ENCODE measurements around the gene TNIK. TPM values are rescaled to one million over a fixed set of nuclear protein-coding genes. Genes with fewer than 3 reads are reported as not detected.

The TNIK gene
- total and polyA plus RNA-seq, 2 donors = 6.5 to 9.0 TPM

- Histone ChIP-seq H3K36me3 (ENCODE audit: control insufficient read depth in 2 of 2, insufficient read depth in 2 of 2, low read length in 1 of 2) (no peaks in the 10 kb centered on the region), H3K27me3 (ENCODE audit: control insufficient read depth in 2 of 2, insufficient read depth in 1 of 2, low read length in 1 of 2) (no peaks in the 10 kb centered on the region), H3K27ac (ENCODE audit: low read depth in 1 of 2, low read length in 1 of 2) (no peak overlapping the region), H3K4me1 (ENCODE audit: control insufficient read depth in 2 of 2, insufficient read depth in 2 of 2, low read length in 2 of 2) (peaks cover 3 to 14% of the 10 kb centered on the region in 2 donors), H3K9me3 (ENCODE audit: control insufficient read depth in 2 of 2, insufficient read depth in 1 of 2, low read length in 1 of 2) (peaks cover 0 to 3% of the 10 kb centered on the region in 2 donors), H3K4me3 (ENCODE audit: low read length in 2 of 2) (no peak overlapping the region)
- no peak for DNase-seq (ENCODE audit: low read depth in 6 of 9, low spot score in 9 of 9)
Observed at GRCh38 chr3:171495413-171495812, 35.2 kb upstream of the TNIK start.

DNA sequence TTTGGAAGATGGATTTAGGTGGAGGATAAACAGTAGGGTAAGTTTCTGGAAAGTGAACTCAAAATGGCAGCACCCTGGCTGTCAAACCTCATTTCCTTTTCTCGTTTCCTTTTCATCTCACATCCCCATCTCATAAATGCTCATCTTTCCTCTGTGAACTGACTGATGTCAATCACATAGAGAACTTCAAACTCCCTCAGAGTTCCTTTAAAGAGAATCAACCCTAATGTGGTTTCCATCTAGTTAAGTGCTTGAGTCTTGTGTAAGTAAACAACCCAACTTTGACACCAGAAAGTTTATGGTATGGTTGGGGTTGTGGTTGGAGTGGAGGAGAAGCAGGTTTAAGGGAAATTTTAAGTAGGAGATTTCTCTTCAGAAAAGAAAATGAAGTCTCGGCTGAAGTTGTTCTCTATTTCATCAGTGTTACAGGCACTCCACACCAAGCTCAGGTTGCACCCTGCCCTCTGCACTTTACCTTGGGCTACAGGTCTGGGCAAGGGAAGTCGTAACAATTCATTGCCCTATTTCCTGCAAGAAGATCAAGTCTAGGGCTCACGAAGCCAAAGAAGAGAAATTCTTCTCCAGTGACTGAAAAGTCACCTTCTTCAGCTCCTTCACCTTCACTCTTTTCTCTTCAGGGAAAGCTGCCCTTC lies 34.4 kb upstream of the TNIK start:
- Histone ChIP-seq H3K27ac (ENCODE audit: low read depth in 1 of 2, low read length in 1 of 2) (peak overlapping the region; percentile 72 to 73), H3K27me3 (ENCODE audit: control insufficient read depth in 2 of 2, insufficient read depth in 1 of 2, low read length in 1 of 2) (no peaks in the 10 kb centered on the region)

DNA sequence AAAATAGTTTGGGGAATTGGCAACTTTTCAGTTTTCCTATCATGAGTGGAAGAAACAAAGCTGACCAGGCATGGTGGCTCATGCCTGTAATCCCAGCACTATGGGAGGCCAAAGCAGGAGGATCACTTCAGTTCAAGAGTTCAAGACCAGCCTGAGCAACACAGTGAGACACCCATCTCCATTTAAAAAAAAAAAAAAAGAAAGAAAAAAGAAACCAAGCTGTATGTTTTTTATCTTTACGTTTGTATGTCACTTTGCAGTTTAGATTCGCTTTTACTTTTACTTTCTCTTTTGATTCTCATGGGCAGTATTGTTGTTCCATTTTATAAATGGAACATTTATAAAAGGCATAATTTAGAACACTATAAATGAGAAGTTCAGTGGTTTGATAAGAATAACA lies 31.2 kb upstream of the TNIK start:
- H3K4me3 ChIP-seq (ENCODE audit: low read length in 2 of 2) = no peak overlapping the region
- peak in 2 of 9 donors; percentile 15 to 53 for DNase-seq (ENCODE audit: low read depth in 6 of 9, low spot score in 9 of 9)
- no peaks in the 10 kb centered on the region for H3K27me3 ChIP-seq (ENCODE audit: control insufficient read depth in 2 of 2, insufficient read depth in 1 of 2, low read length in 1 of 2)
- H3K27ac ChIP-seq (ENCODE audit: low read depth in 1 of 2, low read length in 1 of 2) = no peak overlapping the region
- peaks cover 3 to 14% of the 10 kb centered on the region in 2 donors for H3K4me1 ChIP-seq (ENCODE audit: control insufficient read depth in 2 of 2, insufficient read depth in 2 of 2, low read length in 2 of 2)
- 7% methylated on average over 2 of the region's 2 CpGs for WGBS
- H3K9me3 ChIP-seq (ENCODE audit: control insufficient read depth in 2 of 2, insufficient read depth in 1 of 2, low read length in 1 of 2) = peaks cover 0 to 3% of the 10 kb centered on the region in 2 donors
- H3K36me3 ChIP-seq (ENCODE audit: control insufficient read depth in 2 of 2, insufficient read depth in 2 of 2, low read length in 1 of 2) = no peaks in the 10 kb centered on the region

More for the DNA sequence above, 34.4 kb upstream of the TNIK start:
- H3K4me3 ChIP-seq (ENCODE audit: low read length in 2 of 2) = no peak overlapping the region
- H3K4me1 ChIP-seq (ENCODE audit: control insufficient read depth in 2 of 2, insufficient read depth in 2 of 2, low read length in 2 of 2) = peaks cover 3 to 14% of the 10 kb centered on the region in 2 donors
- DNase-seq (ENCODE audit: low read depth in 6 of 9, low spot score in 9 of 9) = peak; percentile 14 to 87 (median 51)
- 59% methylated on average over 4 of the region's 4 CpGs for WGBS
- no peaks in the 10 kb centered on the region for H3K36me3 ChIP-seq (ENCODE audit: control insufficient read depth in 2 of 2, insufficient read depth in 2 of 2, low read length in 1 of 2)
- peaks cover 0 to 3% of the 10 kb centered on the region in 2 donors for H3K9me3 ChIP-seq (ENCODE audit: control insufficient read depth in 2 of 2, insufficient read depth in 1 of 2, low read length in 1 of 2)

DNA sequence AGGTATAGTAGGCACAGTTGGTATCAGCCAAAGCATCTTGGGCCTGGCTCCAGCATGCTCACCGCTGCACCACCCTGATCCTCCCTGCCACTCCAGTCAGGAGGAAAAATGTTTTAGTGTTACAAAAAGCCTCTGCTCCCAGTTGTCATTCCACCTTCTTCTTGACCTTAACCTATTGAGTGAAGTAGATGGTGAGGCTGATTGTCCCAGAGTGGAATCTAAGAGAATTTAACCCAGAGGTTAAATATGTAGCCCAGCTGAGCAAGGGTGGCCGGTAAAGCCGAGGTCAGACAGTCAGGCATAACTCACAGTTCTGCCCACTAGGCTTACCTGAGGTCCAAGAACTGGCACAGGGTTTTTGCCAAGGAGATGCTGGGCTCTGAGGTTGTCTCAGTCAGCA lies 30.7 kb upstream of the TNIK start:
- Histone ChIP-seq H3K36me3 (ENCODE audit: control insufficient read depth in 2 of 2, insufficient read depth in 2 of 2, low read length in 1 of 2) (no peaks in the 10 kb centered on the region), H3K27ac (ENCODE audit: low read depth in 1 of 2, low read length in 1 of 2) (no peak overlapping the region), H3K9me3 (ENCODE audit: control insufficient read depth in 2 of 2, insufficient read depth in 1 of 2, low read length in 1 of 2) (peaks cover 0 to 3% of the 10 kb centered on the region in 2 donors), H3K27me3 (ENCODE audit: control insufficient read depth in 2 of 2, insufficient read depth in 1 of 2, low read length in 1 of 2) (no peaks in the 10 kb centered on the region), H3K4me1 (ENCODE audit: control insufficient read depth in 2 of 2, insufficient read depth in 2 of 2, low read length in 2 of 2) (peaks cover 3 to 14% of the 10 kb centered on the region in 2 donors), H3K4me3 (ENCODE audit: low read length in 2 of 2) (no peak overlapping the region)
- DNase-seq (ENCODE audit: low read depth in 6 of 9, low spot score in 9 of 9) = no peak
- WGBS = 98% methylated on average over 3 of the region's 3 CpGs

GRCh38 chr3:171489348-171489747 lies 29.1 kb upstream of the TNIK start:
- WGBS = 88% methylated on average over 4 of the region's 4 CpGs
- DNase-seq (ENCODE audit: low read depth in 6 of 9, low spot score in 9 of 9) = no peak

GRCh38 chr3:171488479-171488878 lies 28.3 kb upstream of the TNIK start:
- Histone ChIP-seq H3K9me3 (ENCODE audit: control insufficient read depth in 2 of 2, insufficient read depth in 1 of 2, low read length in 1 of 2) (peaks cover 0 to 3% of the 10 kb centered on the region in 2 donors), H3K4me1 (ENCODE audit: control insufficient read depth in 2 of 2, insufficient read depth in 2 of 2, low read length in 2 of 2) (peaks cover 0 to 4% of the 10 kb centered on the region in 2 donors), H3K4me3 (ENCODE audit: low read length in 2 of 2) (no peak overlapping the region), H3K27me3 (ENCODE audit: control insufficient read depth in 2 of 2, insufficient read depth in 1 of 2, low read length in 1 of 2) (no peaks in the 10 kb centered on the region), H3K36me3 (ENCODE audit: control insufficient read depth in 2 of 2, insufficient read depth in 2 of 2, low read length in 1 of 2) (no peaks in the 10 kb centered on the region), H3K27ac (ENCODE audit: low read depth in 1 of 2, low read length in 1 of 2) (no peak overlapping the region)
- DNase-seq (ENCODE audit: low read depth in 6 of 9, low spot score in 9 of 9) = no peak
- 92% methylated on average over 7 of the region's 7 CpGs for WGBS

More at GRCh38 chr3:171489348-171489747, 29.1 kb upstream of the TNIK start:
- H3K9me3 ChIP-seq (ENCODE audit: control insufficient read depth in 2 of 2, insufficient read depth in 1 of 2, low read length in 1 of 2) = peaks cover 0 to 3% of the 10 kb centered on the region in 2 donors
- H3K4me3 ChIP-seq (ENCODE audit: low read length in 2 of 2) = no peak overlapping the region
- H3K4me1 ChIP-seq (ENCODE audit: control insufficient read depth in 2 of 2, insufficient read depth in 2 of 2, low read length in 2 of 2) = peaks cover under 1 to 9% of the 10 kb centered on the region in 2 donors
- no peaks in the 10 kb centered on the region for H3K36me3 ChIP-seq (ENCODE audit: control insufficient read depth in 2 of 2, insufficient read depth in 2 of 2, low read length in 1 of 2)
- H3K27ac ChIP-seq (ENCODE audit: low read depth in 1 of 2, low read length in 1 of 2) = no peak overlapping the region
- H3K27me3 ChIP-seq (ENCODE audit: control insufficient read depth in 2 of 2, insufficient read depth in 1 of 2, low read length in 1 of 2) = no peaks in the 10 kb centered on the region

DNA sequence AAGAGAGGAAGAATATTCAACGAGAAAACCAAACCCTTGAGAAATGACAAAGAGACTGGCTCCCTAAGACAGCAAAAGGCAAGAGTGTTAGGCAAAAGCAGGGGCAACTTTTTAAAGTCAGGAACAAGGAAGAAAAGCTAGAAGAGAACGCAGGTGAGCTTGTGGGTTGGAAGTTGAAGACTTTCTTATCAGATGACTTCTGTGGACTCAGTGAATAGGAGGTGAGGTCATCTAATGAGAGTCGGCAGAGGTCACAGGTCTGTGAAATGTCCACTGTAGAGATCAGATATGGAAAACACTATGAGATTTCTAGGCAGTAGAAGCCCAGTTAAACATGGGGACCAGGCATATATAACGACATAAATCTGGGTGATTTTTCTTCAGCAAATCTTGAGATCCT lies 27.2 kb upstream of the TNIK start:
- no peaks in the 10 kb centered on the region for H3K36me3 ChIP-seq (ENCODE audit: control insufficient read depth in 2 of 2, insufficient read depth in 2 of 2, low read length in 1 of 2)
- H3K4me3 ChIP-seq (ENCODE audit: low read length in 2 of 2) = no peak overlapping the region
- WGBS = 94% methylated on average over 4 of the region's 4 CpGs
- H3K27me3 ChIP-seq (ENCODE audit: control insufficient read depth in 2 of 2, insufficient read depth in 1 of 2, low read length in 1 of 2) = no peaks in the 10 kb centered on the region
- peaks cover 0 to 4% of the 10 kb centered on the region in 2 donors for H3K4me1 ChIP-seq (ENCODE audit: control insufficient read depth in 2 of 2, insufficient read depth in 2 of 2, low read length in 2 of 2)
- peaks cover 0 to 2% of the 10 kb centered on the region in 2 donors for H3K9me3 ChIP-seq (ENCODE audit: control insufficient read depth in 2 of 2, insufficient read depth in 1 of 2, low read length in 1 of 2)
- no peak overlapping the region for H3K27ac ChIP-seq (ENCODE audit: low read depth in 1 of 2, low read length in 1 of 2)
- DNase-seq (ENCODE audit: low read depth in 6 of 9, low spot score in 9 of 9) = no peak

DNA sequence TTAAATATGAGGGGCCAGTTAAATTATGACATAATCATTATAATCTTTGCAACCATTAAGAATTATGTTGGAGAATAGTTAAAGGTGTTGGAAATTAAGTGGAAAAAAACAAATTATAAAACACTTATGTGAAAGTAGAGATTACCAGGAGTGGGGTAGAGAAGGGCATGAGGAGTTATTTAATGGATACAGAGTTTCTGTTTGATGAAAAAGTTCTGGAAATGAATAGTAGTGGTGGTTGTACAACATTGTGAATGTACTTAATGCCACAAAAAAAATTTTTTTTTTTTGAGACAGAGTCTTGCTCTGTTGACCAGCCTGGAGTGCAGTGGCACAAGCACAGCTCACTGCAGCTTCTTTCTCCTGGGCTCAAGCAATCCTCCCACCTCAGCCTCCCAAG lies 25.1 kb upstream of the TNIK start:
- Histone ChIP-seq H3K36me3 (ENCODE audit: control insufficient read depth in 2 of 2, insufficient read depth in 2 of 2, low read length in 1 of 2) (no peaks in the 10 kb centered on the region), H3K27ac (ENCODE audit: low read depth in 1 of 2, low read length in 1 of 2) (no peak overlapping the region), H3K4me1 (ENCODE audit: control insufficient read depth in 2 of 2, insufficient read depth in 2 of 2, low read length in 2 of 2) (peaks cover 0 to 2% of the 10 kb centered on the region in 2 donors), H3K9me3 (ENCODE audit: control insufficient read depth in 2 of 2, insufficient read depth in 1 of 2, low read length in 1 of 2) (peaks cover 0 to 2% of the 10 kb centered on the region in 2 donors), H3K27me3 (ENCODE audit: control insufficient read depth in 2 of 2, insufficient read depth in 1 of 2, low read length in 1 of 2) (no peaks in the 10 kb centered on the region), H3K4me3 (ENCODE audit: low read length in 2 of 2) (no peak overlapping the region)
- no peak for DNase-seq (ENCODE audit: low read depth in 6 of 9, low spot score in 9 of 9)

DNA sequence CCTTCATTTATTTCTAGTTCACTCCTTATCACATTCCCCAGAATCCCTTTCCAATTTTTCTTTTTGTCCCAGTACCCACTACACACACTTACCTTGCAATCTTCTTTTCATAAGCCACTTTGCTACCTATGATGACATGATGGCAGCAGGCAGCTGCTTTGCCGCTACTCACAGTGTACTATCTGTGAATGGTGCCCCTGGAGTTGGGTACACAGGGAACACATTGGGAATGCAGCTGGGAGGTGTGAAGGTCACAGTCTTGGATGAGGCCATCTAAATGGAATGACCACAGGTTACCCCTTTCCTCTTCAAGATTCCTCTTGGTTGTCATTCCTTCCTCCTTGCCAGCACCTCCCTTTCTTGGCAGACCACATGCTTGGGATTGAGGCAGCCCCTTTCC lies 20.8 kb upstream of the TNIK start:
- peaks cover 0 to 2% of the 10 kb centered on the region in 2 donors for H3K9me3 ChIP-seq (ENCODE audit: control insufficient read depth in 2 of 2, insufficient read depth in 1 of 2, low read length in 1 of 2)
- 100% methylated on average over 1 of the region's 1 CpG for WGBS
- no peaks in the 10 kb centered on the region for H3K27me3 ChIP-seq (ENCODE audit: control insufficient read depth in 2 of 2, insufficient read depth in 1 of 2, low read length in 1 of 2)
- H3K27ac ChIP-seq (ENCODE audit: low read depth in 1 of 2, low read length in 1 of 2) = no peak overlapping the region
- no peaks in the 10 kb centered on the region for H3K36me3 ChIP-seq (ENCODE audit: control insufficient read depth in 2 of 2, insufficient read depth in 2 of 2, low read length in 1 of 2)
- DNase-seq (ENCODE audit: low read depth in 6 of 9, low spot score in 9 of 9) = no peak
- no peak overlapping the region for H3K4me3 ChIP-seq (ENCODE audit: low read length in 2 of 2)
- H3K4me1 ChIP-seq (ENCODE audit: control insufficient read depth in 2 of 2, insufficient read depth in 2 of 2, low read length in 2 of 2) = peaks cover 0 to 2% of the 10 kb centered on the region in 2 donors
